ENCODE measurements around the gene PEAK3. TPM values are rescaled to one million over a fixed set of nuclear protein-coding genes. Genes with fewer than 3 reads are reported as not detected.
A peak's percentile ranks its signal among the peaks of the same experiment; 100 is the strongest.

Gene PEAK3
- total RNA-seq, 1 experiment from 2014 or later: not detected

DNA sequence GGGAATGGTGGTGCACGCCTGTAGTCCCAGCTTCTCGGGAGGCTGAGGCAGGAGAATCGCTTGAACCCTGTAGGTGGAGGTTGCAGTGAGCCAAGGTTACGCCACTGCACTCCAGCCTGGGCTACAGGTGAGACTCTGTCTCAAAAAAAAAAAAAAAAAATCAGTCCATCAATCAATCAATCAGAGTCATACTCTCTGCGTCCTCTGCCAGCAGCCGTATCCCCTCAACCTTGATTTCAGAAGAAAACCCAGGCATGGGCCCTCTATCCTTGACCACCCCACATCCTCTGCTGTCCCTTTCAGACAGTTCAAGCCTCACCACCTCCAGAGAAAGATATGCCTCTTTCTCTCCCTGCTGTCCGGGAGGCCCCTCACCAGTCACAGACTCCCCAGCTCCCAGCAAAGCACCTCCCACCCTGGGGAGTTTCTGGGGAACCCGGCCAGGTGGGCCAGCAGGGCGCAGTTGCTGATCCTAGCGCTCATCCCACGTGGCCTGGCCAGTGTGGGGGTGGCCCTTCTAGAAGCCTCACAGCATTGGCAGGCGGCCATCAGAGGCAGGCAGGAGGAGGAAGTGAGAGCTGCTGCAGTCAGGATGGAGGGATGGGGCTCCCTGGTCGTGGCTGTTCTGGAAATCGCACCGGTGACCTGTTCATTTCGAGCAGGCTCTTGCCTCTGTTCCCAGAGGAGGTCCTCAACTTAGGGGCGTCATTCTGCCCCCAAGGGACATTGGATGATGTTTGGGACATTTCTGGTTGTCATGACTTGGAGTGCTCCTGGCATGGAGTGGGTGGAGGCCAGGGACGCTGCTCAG is 15.6 kb downstream of the PEAK3 start:
- H3K9me3 Mint-ChIP-seq (ENCODE audit: unreplicated experiment): no peaks in the 10 kb centered on the region
- ChIA-PET CTCF (interaction anchor here (0.6 to 1.7 kb wide), 3 partner anchors 28 to 126 kb away, joined by 3 to 6 read pairs (median 5); no protein-coding TSS in a partner anchor), POLR2A (interaction anchor here (1.1 to 1.8 kb wide), 2 partner anchors 27 to 115 kb away, joined by 3 to 16 read pairs; partner anchors contain the start of gene AP3D1)
- no TSS peak for BruUV-seq (replicated peaks)
- peaks cover 22% of the 10 kb centered on the region for H3K36me3 Mint-ChIP-seq (ENCODE audit: insufficient read depth, unreplicated experiment)
- intact Hi-C loops (cut with micrococcal nuclease): no loop called here
- H3K27me3 Mint-ChIP-seq (ENCODE audit: insufficient read depth, unreplicated experiment): no peaks in the 10 kb centered on the region
- peak overlapping the region; percentile 19 for H3K4me3 Mint-ChIP-seq (ENCODE audit: unreplicated experiment)
- no peak overlapping the region for H3K27ac Mint-ChIP-seq (ENCODE audit: low read depth, unreplicated experiment)
- DNase-seq (ENCODE audit: unreplicated experiment): peak; percentile 87
- peaks cover 7% of the 10 kb centered on the region for H3K4me1 Mint-ChIP-seq (ENCODE audit: insufficient read depth, unreplicated experiment)
- TF ChIP-seq, protein P1, sequence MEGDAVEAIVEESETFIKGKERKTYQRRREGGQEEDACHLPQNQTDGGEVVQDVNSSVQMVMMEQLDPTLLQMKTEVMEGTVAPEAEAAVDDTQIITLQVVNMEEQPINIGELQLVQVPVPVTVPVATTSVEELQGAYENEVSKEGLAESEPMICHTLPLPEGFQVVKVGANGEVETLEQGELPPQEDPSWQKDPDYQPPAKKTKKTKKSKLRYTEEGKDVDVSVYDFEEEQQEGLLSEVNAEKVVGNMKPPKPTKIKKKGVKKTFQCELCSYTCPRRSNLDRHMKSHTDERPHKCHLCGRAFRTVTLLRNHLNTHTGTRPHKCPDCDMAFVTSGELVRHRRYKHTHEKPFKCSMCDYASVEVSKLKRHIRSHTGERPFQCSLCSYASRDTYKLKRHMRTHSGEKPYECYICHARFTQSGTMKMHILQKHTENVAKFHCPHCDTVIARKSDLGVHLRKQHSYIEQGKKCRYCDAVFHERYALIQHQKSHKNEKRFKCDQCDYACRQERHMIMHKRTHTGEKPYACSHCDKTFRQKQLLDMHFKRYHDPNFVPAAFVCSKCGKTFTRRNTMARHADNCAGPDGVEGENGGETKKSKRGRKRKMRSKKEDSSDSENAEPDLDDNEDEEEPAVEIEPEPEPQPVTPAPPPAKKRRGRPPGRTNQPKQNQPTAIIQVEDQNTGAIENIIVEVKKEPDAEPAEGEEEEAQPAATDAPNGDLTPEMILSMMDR (IDR thresholded peaks at IDR 0.05; ENCODE audit: unreplicated experiment): no peak

DNA sequence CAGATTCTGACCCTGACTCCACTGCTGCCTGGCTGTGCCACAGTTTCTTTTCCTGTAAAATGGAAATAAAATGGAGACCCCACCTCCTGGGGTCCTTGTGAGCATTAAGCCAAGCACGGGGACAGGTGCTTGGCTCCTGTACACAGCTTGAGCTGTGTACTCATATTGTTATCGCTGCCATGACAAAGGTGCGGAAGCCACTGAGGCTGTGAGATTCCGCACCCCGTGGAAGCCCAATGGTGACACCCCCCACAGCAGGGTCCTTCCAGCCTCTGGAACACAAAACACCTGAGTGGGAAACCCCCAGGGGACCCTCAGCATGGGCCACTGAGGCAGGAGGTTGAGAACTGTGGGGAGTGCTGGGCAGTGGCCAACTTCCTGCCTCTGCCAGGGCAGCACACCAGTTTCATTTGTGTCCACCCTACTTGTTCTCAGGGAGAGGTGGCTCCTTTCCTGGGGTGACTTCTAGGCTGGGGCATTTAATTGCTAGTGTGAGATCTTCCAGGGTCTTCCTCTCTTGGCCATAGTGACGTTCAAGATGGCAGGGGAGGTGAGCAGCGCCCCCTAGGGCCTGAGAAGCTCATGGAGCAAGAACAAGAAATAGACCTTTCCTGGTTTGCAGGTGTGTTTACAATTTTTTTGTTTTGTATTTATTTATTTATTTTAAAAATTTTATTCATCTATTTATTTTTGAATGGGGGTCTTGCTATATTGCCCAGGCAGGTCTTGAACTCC is 20.4 kb downstream of the PEAK3 start:
- Mint-ChIP-seq H3K4me3 (ENCODE audit: unreplicated experiment) (no peak overlapping the region), H3K36me3 (ENCODE audit: insufficient read depth, unreplicated experiment) (peaks cover 6% of the 10 kb centered on the region), H3K27me3 (ENCODE audit: insufficient read depth, unreplicated experiment) (no peaks in the 10 kb centered on the region), H3K27ac (ENCODE audit: low read depth, unreplicated experiment) (no peak overlapping the region), H3K4me1 (ENCODE audit: insufficient read depth, unreplicated experiment) (peaks cover 11% of the 10 kb centered on the region), H3K9me3 (ENCODE audit: unreplicated experiment) (no peaks in the 10 kb centered on the region)
- BruUV-seq (replicated peaks): no TSS peak
- ChIA-PET CTCF (interaction anchor here (0.7 to 1.5 kb wide), 6 partner anchors 13 to 1557 kb away, joined by 3 to 4 read pairs (median 3); no protein-coding TSS in a partner anchor), POLR2A (interaction anchor here (1.0 to 3.3 kb wide), 2 partner anchors 9 to 24 kb away, joined by 3 to 26 read pairs; no protein-coding TSS in a partner anchor)
- intact Hi-C loops (cut with micrococcal nuclease): no loop called here
- no peak for DNase-seq (ENCODE audit: unreplicated experiment)
- TF ChIP-seq, protein P1 (IDR thresholded peaks at IDR 0.05; ENCODE audit: unreplicated experiment): peak; percentile 67

DNA sequence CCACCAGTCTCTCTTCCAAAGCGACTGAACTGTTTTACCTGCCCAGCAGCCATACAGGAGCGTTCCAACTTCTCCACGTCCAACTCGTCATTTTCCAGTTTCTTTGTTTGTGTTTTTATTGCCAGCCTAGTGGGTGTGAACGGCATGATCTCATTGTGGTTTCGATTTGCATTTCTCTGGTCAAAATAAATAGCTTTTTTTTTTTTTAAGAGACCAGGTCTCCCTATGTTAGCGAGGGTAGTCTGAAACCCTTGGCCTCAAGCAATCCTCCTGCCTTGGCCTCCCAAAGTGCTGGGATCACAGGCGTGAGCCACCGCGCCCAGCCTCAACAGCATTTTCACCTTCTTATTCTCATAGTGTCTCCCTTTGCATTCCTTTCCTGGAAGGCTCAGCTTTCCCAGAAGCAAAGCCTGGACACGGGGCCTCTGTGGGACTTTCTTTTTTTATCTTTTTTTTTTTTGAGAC is 21.6 kb downstream of the PEAK3 start:
- Mint-ChIP-seq H3K4me1 (ENCODE audit: insufficient read depth, unreplicated experiment) (peaks cover 6% of the 10 kb centered on the region), H3K27ac (ENCODE audit: low read depth, unreplicated experiment) (peak overlapping the region; percentile 29), H3K9me3 (ENCODE audit: unreplicated experiment) (no peaks in the 10 kb centered on the region), H3K4me3 (ENCODE audit: unreplicated experiment) (no peak overlapping the region), H3K27me3 (ENCODE audit: insufficient read depth, unreplicated experiment) (no peaks in the 10 kb centered on the region), H3K36me3 (ENCODE audit: insufficient read depth, unreplicated experiment) (peaks cover 6% of the 10 kb centered on the region)
- intact Hi-C loops (cut with micrococcal nuclease): no loop called here
- no TSS peak for BruUV-seq (replicated peaks)
- POLR2A ChIA-PET: interaction anchor here (0.8 to 3.7 kb wide), 5 partner anchors 10 to 225 kb away, joined by 3 to 32 read pairs (median 6); no protein-coding TSS in a partner anchor
- CTCF ChIA-PET: interaction anchor here (0.6 to 1.0 kb wide), 4 partner anchors 15 to 870 kb away, joined by 3 to 7 read pairs (median 4); no protein-coding TSS in a partner anchor
- DNase-seq (ENCODE audit: unreplicated experiment): peak; percentile 63
- TF ChIP-seq, protein P1 (IDR thresholded peaks at IDR 0.05; ENCODE audit: unreplicated experiment): no peak
